IMR-90 (cell line): Measurements from ENCODE around the gene GPR180.

ENCODE experiments used
- BHLHE40 ChIP-seq: fragments of 150-350 bp; IDR thresholded peaks from 2 replicates; pipeline ENCODE4 v1.6.1; 2016; ENCODE audit warnings: mild to moderate bottlenecking, low read depth, low read length
- CEBPB ChIP-seq: IDR thresholded peaks from 2 replicates; pipeline ENCODE4 v1.6.1; 2012; ENCODE audit warnings: low read depth, low read length, improper control_type of control experiment
- CHD1 ChIP-seq: IDR thresholded peaks from 2 replicates; pipeline ENCODE4 v1.6.1; 2012; ENCODE audit warnings: low read depth, low read length, improper control_type of control experiment
- POLR2A ChIP-seq: IDR thresholded peaks from 2 replicates; pipeline ENCODE4 v1.6.1; 2012; ENCODE audit warnings: mild to moderate bottlenecking, low read depth, low read length
- RAD21 ChIP-seq: IDR thresholded peaks from 2 replicates; pipeline ENCODE4 v1.6.1; 2012; ENCODE audit warnings: low read length, improper control_type of control experiment
- RFX5 ChIP-seq: IDR thresholded peaks from 2 replicates; pipeline ENCODE4 v1.8.0; 2012; ENCODE audit warnings: low read depth, mild to moderate bottlenecking, low read length, moderate library complexity
- SMC3 ChIP-seq: fragments of 150-350 bp; IDR thresholded peaks from 2 replicates; pipeline ENCODE4 v1.6.1; 2016; ENCODE audit warnings: low read depth, mild to moderate bottlenecking, antibody characterized with exemption, low read length, moderate library complexity
- TF ChIP-seq, protein P1 (sequence below): conservative IDR thresholded peaks from 2 replicates; pipeline ENCODE4 v1.5.1; 2012; ENCODE audit warnings: mild to moderate bottlenecking, low read depth, low read length, improper control_type of control experiment

- TF ChIP-seq CEBPB (no peak), RAD21 (no peak), SMC3 (no peak), POLR2A (no peak), RFX5 (no peak), CHD1 (no peak), BHLHE40 (no peak)
- TF ChIP-seq, protein P1, sequence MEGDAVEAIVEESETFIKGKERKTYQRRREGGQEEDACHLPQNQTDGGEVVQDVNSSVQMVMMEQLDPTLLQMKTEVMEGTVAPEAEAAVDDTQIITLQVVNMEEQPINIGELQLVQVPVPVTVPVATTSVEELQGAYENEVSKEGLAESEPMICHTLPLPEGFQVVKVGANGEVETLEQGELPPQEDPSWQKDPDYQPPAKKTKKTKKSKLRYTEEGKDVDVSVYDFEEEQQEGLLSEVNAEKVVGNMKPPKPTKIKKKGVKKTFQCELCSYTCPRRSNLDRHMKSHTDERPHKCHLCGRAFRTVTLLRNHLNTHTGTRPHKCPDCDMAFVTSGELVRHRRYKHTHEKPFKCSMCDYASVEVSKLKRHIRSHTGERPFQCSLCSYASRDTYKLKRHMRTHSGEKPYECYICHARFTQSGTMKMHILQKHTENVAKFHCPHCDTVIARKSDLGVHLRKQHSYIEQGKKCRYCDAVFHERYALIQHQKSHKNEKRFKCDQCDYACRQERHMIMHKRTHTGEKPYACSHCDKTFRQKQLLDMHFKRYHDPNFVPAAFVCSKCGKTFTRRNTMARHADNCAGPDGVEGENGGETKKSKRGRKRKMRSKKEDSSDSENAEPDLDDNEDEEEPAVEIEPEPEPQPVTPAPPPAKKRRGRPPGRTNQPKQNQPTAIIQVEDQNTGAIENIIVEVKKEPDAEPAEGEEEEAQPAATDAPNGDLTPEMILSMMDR: no peak
Observed at GRCh38 chr13:94559222-94559795, 42.3 kb upstream of the GPR180 start.
